SK-N-SH (cell line): Measurements from ENCODE around the gene FXR2. TPM values are rescaled to one million over a fixed set of nuclear protein-coding genes. Genes with fewer than 3 reads are reported as not detected.
A peak's percentile ranks its signal among the peaks of the same experiment; 100 is the strongest.

ENCODE experiments used
- CTCF ChIA-PET: fragments of 300-600, 350-600 bp; formaldehyde crosslinking; extraction: SDS; loops from one replicate; lab custom pipeline; 2021; lab: Yijun Ruan, JAX
- POLR2A ChIA-PET: fragments of 350-600 bp; sonication (Branson Sonifier 250); formaldehyde crosslinking; extraction: SDS; loops from one replicate; lab custom pipeline; 2020; ENCODE audit warnings: antibody characterized with exemption, inconsistent platforms; lab: Yijun Ruan, JAX
- DNase-seq: peaks from one replicate; pipeline ENCODE4 v3.0.0; 2012
- H2AFZ ChIP-seq: fragments of 200-600 bp; sonication (generic); 2 replicates; pipeline ENCODE4 v1.8.1; 2016; ENCODE audit warnings: antibody characterized with exemption, mild to moderate bottlenecking, low read depth
- H3F3A ChIP-seq: fragments of 200-600 bp; sonication (generic); replicated peaks from 2 replicates; pipeline ENCODE3; 2016; ENCODE audit warnings: antibody characterized with exemption, mild to moderate bottlenecking; ENCODE audit not compliant: insufficient read depth
- H3K27ac ChIP-seq, 2 experiments: fragments of 200-500 bp in 1 of 2; fragments of 200-600 bp in 1 of 2; sonication (Bioruptor generic) in 1 of 2; sonication (generic), shearing (Covaris generic) in 1 of 2; 2 replicates each; pipeline versions ENCODE4 v1.5.1 to v1.6.1; 2014 to 2016; ENCODE audit warnings: low read depth in 2 of 2, inconsistent platforms in 1 of 2, low read length in 1 of 2, mild to moderate bottlenecking in 1 of 2, mixed read lengths in 1 of 2
- H3K27me3 ChIP-seq: fragments of 200-600 bp; sonication (generic), shearing (Covaris generic); 2 replicates; pipeline ENCODE4 v1.6.1; 2016; ENCODE audit warnings: mixed run types; ENCODE audit not compliant: insufficient read depth
- H3K36me3 ChIP-seq, 2 experiments: fragments of 200-500 bp in 1 of 2; fragments of 200-600 bp in 1 of 2; sonication (Bioruptor generic) in 1 of 2; sonication (generic) in 1 of 2; replicated peaks in 1 of 2; 2 replicates each; pipeline versions ENCODE3 to v1.5.1; 2014 to 2016; ENCODE audit warnings: low read length in 1 of 2, mild to moderate bottlenecking in 1 of 2; ENCODE audit not compliant: insufficient read depth in 2 of 2, control insufficient read depth in 1 of 2
- H3K4me1 ChIP-seq, 2 experiments: fragments of 200-500 bp in 1 of 2; fragments of 200-600 bp in 1 of 2; sonication (Bioruptor generic) in 1 of 2; sonication (generic), shearing (Covaris generic) in 1 of 2; 2 replicates each; pipeline versions ENCODE4 v1.5.1 to v1.6.1; 2014 to 2016; ENCODE audit warnings: low read depth in 1 of 2, low read length in 1 of 2, mixed run types in 1 of 2; ENCODE audit not compliant: insufficient read depth in 2 of 2, control insufficient read depth in 1 of 2
- H3K4me2 ChIP-seq: fragments of 200-600 bp; sonication (generic), shearing (Covaris generic); 2 replicates; pipeline ENCODE4 v1.6.1; 2017; ENCODE audit warnings: mixed run types
- H3K4me3 ChIP-seq, 2 experiments: fragments of 200-500 bp in 1 of 2; fragments of 200-600 bp in 1 of 2; sonication (Bioruptor generic) in 1 of 2; sonication (generic), shearing (Covaris generic) in 1 of 2; 2 replicates each; pipeline versions ENCODE4 v1.5.1 to v1.8.1; 2014 to 2016; ENCODE audit warnings: low read depth in 2 of 2, inconsistent platforms in 1 of 2, low read length in 1 of 2, mild to moderate bottlenecking in 1 of 2, mixed read lengths in 1 of 2, moderate library complexity in 1 of 2
- H3K79me2 ChIP-seq: fragments of 200-600 bp; sonication (generic); 2 replicates; pipeline ENCODE4 v1.8.1; 2017; ENCODE audit warnings: mild to moderate bottlenecking; ENCODE audit not compliant: insufficient read depth
- H3K9ac ChIP-seq: fragments of 200-600 bp; sonication (generic); 2 replicates; pipeline ENCODE4 v1.6.1; 2017; ENCODE audit warnings: mixed run types
- H3K9me2 ChIP-seq: fragments of 200-600 bp; sonication (generic); 2 replicates; pipeline ENCODE4 v1.6.1; 2017; ENCODE audit warnings: mixed run types
- H3K9me3 ChIP-seq: fragments of 200-600 bp; sonication (generic); 2 replicates; pipeline ENCODE4 v1.6.1; 2017; ENCODE audit warnings: mixed run types, mild to moderate bottlenecking, moderate library complexity
- H4K20me1 ChIP-seq: fragments of 200-600 bp; sonication (generic); 2 replicates; pipeline ENCODE4 v1.6.1; 2017; ENCODE audit warnings: mild to moderate bottlenecking, mixed run types; ENCODE audit not compliant: insufficient read depth
- CTCF ChIP-seq: fragments of 200-600 bp; sonication (generic); IDR thresholded peaks from 2 replicates; pipeline ENCODE4 v1.6.1; 2017; ENCODE audit warnings: antibody characterized with exemption, mild to moderate bottlenecking, moderate library complexity
- ELF1 ChIP-seq: IDR thresholded peaks from 2 replicates; pipeline ENCODE4 v1.4.0; 2012
- EP300 ChIP-seq, 2 experiments: IDR thresholded peaks; 2 replicates each; pipeline versions ENCODE4 v1.4.0 to v1.6.1; 2012; ENCODE audit warnings: borderline replicate concordance in 1 of 2, low read depth in 1 of 2, low read length in 1 of 2
- FOSL2 ChIP-seq: IDR thresholded peaks from 2 replicates; pipeline ENCODE4 v1.4.0; 2012; ENCODE audit warnings: low read depth, mild to moderate bottlenecking, moderate library complexity, borderline replicate concordance
- FOXM1 ChIP-seq: IDR thresholded peaks from 2 replicates; pipeline ENCODE4 v1.4.0; 2012; ENCODE audit warnings: low read depth, mild to moderate bottlenecking
- GABPA ChIP-seq: IDR thresholded peaks from 2 replicates; pipeline ENCODE4 v1.4.0; 2012; ENCODE audit warnings: low read depth, mild to moderate bottlenecking
- GATA2 ChIP-seq: sonication (generic); formaldehyde crosslinking; IDR thresholded peaks from 2 replicates; pipeline ENCODE4 v1.5.0; 2020; ENCODE audit warnings: mild to moderate bottlenecking, missing genetic modification reagents
- MXI1 ChIP-seq: IDR thresholded peaks from 2 replicates; pipeline ENCODE4 v1.6.1; 2012; ENCODE audit warnings: mild to moderate bottlenecking, low read depth, low read length, improper control_type of control experiment
- NRF1 ChIP-seq: IDR thresholded peaks from 2 replicates; pipeline ENCODE4 v1.6.1; 2012; ENCODE audit warnings: low read depth, mild to moderate bottlenecking, low read length
- RAD21 ChIP-seq: IDR thresholded peaks from 2 replicates; pipeline ENCODE4 v1.6.1; 2012; ENCODE audit warnings: mild to moderate bottlenecking, low read length
- RFX5 ChIP-seq: IDR thresholded peaks from 2 replicates; pipeline ENCODE4 v1.6.1; 2012; ENCODE audit warnings: mild to moderate bottlenecking, improper control_type of control experiment, low read length
- SIN3A ChIP-seq: IDR thresholded peaks from 2 replicates; pipeline ENCODE4 v1.6.1; 2012; ENCODE audit warnings: low read depth, mild to moderate bottlenecking, low read length, moderate library complexity, borderline replicate concordance
- SMC3 ChIP-seq: IDR thresholded peaks from 2 replicates; pipeline ENCODE4 v1.6.1; 2012; ENCODE audit warnings: low read depth, low read length, improper control_type of control experiment
- TAF1 ChIP-seq: IDR thresholded peaks from 2 replicates; pipeline ENCODE4 v1.6.1; 2012; ENCODE audit warnings: low read depth, mild to moderate bottlenecking, low read length, moderate library complexity, borderline replicate concordance
- TCF12 ChIP-seq: IDR thresholded peaks from 2 replicates; pipeline ENCODE4 v1.4.0; 2012
- YY1 ChIP-seq: IDR thresholded peaks from 2 replicates; pipeline ENCODE4 v1.4.0; 2012; ENCODE audit warnings: low read depth, mild to moderate bottlenecking
- WGBS: methylation state at CpG from one replicate; pipeline ENCODE4 v1.1.6; 2017; ENCODE audit warnings: low lambda C conversion rate; 5-methylcytosine and 5-hydroxymethylcytosine counted together
- polyA plus RNA-seq, 3 experiments: library from polyadenylated mRNA; depleted of rRNA; stranded (reverse); fragments of >200 nt; gene quantifications; 2 replicates each; pipeline ENCODE4 v1.2.3, GENCODE V29; 2012
- TF ChIP-seq, protein P1 (sequence below): IDR thresholded peaks from 2 replicates; pipeline ENCODE4 v1.4.0; 2012; ENCODE audit warnings: low read depth, borderline replicate concordance
- TF ChIP-seq, protein P2 (sequence below): IDR thresholded peaks from 2 replicates; pipeline ENCODE4 v1.6.1; 2012; ENCODE audit warnings: mild to moderate bottlenecking, low read depth, low read length, moderate library complexity

FXR2 gene
- polyA plus RNA-seq, 1 of the 3 experiments (the other 2 are of a cell fraction) = 56.4 TPM

GRCh38 chr17:7651665-7652387 lies 37.1 kb upstream of the FXR2 start:
- no peaks in the 10 kb centered on the region for H3K36me3 ChIP-seq
- POLR2A ChIA-PET = interaction anchor here (1.2 to 2.8 kb wide), 5 partner anchors 17 to 35 kb away, joined by 3 to 40 read pairs (median 3); partner anchors contain the start of genes SAT2, TP53 and WRAP53
- no peak overlapping the region for H3K9ac ChIP-seq
- no peaks in the 10 kb centered on the region for H3K9me2 ChIP-seq
- H2AFZ ChIP-seq = 0 out of 2 replicates have a peak overlapping the region, but pooled peaks have one; percentile 62
- no peaks in the 10 kb centered on the region for H4K20me1 ChIP-seq
- peaks cover 0 to 7% of the 10 kb centered on the region in 2 experiments; a peak in 1 of 4 replicates for H3K4me1 ChIP-seq
- no peaks in the 10 kb centered on the region for H3K79me2 ChIP-seq
- H3K4me2 ChIP-seq = peak overlapping the region; percentile 82
- no peaks in the 10 kb centered on the region for H3F3A ChIP-seq
- CTCF ChIA-PET = interaction anchor here (0.7 to 6.5 kb wide), 7 partner anchors 12 to 38 kb away, joined by 3 to 55 read pairs (median 6); partner anchors contain the start of genes FXR2, TP53 and WRAP53
- no peaks in the 10 kb centered on the region for H3K9me3 ChIP-seq
- H3K27me3 ChIP-seq = peaks cover 25% of the 10 kb centered on the region
- H3K27ac ChIP-seq = no peak overlapping the region
- peak overlapping the region; percentile 47 to 50 for H3K4me3 ChIP-seq
- WGBS = 30% methylated on average over 16 of the region's 54 CpGs
- TF ChIP-seq, protein P1, sequence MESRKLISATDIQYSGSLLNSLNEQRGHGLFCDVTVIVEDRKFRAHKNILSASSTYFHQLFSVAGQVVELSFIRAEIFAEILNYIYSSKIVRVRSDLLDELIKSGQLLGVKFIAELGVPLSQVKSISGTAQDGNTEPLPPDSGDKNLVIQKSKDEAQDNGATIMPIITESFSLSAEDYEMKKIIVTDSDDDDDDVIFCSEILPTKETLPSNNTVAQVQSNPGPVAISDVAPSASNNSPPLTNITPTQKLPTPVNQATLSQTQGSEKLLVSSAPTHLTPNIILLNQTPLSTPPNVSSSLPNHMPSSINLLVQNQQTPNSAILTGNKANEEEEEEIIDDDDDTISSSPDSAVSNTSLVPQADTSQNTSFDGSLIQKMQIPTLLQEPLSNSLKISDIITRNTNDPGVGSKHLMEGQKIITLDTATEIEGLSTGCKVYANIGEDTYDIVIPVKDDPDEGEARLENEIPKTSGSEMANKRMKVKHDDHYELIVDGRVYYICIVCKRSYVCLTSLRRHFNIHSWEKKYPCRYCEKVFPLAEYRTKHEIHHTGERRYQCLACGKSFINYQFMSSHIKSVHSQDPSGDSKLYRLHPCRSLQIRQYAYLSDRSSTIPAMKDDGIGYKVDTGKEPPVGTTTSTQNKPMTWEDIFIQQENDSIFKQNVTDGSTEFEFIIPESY = no peak
- TF ChIP-seq FOSL2 (no peak), RFX5 (no peak), CTCF (no peak), SMC3 (no peak), GABPA (no peak), ELF1 (no peak), SIN3A (no peak), GATA2 (CRISPR knock-in tag) (no peak), RAD21 (no peak), EP300 (IDR thresholded peaks at IDR 0.05; ENCODE audit: borderline replicate concordance in 1 of 2, low read depth in 1 of 2, low read length in 1 of 2) (no peak), YY1 (no peak), TAF1 (no peak), MXI1 (no peak), FOXM1 (no peak), NRF1 (no peak), TCF12 (no peak)
- TF ChIP-seq, protein P2, sequence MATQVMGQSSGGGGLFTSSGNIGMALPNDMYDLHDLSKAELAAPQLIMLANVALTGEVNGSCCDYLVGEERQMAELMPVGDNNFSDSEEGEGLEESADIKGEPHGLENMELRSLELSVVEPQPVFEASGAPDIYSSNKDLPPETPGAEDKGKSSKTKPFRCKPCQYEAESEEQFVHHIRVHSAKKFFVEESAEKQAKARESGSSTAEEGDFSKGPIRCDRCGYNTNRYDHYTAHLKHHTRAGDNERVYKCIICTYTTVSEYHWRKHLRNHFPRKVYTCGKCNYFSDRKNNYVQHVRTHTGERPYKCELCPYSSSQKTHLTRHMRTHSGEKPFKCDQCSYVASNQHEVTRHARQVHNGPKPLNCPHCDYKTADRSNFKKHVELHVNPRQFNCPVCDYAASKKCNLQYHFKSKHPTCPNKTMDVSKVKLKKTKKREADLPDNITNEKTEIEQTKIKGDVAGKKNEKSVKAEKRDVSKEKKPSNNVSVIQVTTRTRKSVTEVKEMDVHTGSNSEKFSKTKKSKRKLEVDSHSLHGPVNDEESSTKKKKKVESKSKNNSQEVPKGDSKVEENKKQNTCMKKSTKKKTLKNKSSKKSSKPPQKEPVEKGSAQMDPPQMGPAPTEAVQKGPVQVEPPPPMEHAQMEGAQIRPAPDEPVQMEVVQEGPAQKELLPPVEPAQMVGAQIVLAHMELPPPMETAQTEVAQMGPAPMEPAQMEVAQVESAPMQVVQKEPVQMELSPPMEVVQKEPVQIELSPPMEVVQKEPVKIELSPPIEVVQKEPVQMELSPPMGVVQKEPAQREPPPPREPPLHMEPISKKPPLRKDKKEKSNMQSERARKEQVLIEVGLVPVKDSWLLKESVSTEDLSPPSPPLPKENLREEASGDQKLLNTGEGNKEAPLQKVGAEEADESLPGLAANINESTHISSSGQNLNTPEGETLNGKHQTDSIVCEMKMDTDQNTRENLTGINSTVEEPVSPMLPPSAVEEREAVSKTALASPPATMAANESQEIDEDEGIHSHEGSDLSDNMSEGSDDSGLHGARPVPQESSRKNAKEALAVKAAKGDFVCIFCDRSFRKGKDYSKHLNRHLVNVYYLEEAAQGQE = no peak
- DNase-seq = peak; percentile 81
